AML-193 (cell line): ENCODE data around the gene TEX53.

ENCODE experiments used
- DNase-seq, 2 experiments: peaks; one replicate each; lab custom pipeline; 2025; lab: John Stamatoyannopoulos, UW

TEX53 gene

GRCh38 chr9:114638404-114638803 is 19.2 kb downstream of the TEX53 start:
- DNase-seq: no peak

GRCh38 chr9:114634387-114634786 is 23.2 kb downstream of the TEX53 start:
- no peak for DNase-seq

GRCh38 chr9:114633438-114634089 is 24.0 kb downstream of the TEX53 start:
- no peak for DNase-seq

GRCh38 chr9:114631166-114631565 is 26.4 kb downstream of the TEX53 start:
- no peak for DNase-seq

GRCh38 chr9:114629563-114630090 is 28.0 kb downstream of the TEX53 start:
- DNase-seq: no peak

GRCh38 chr9:114627553-114627952 is 30.1 kb downstream of the TEX53 start:
- no peak for DNase-seq

GRCh38 chr9:114626415-114627020 is 31.1 kb downstream of the TEX53 start:
- DNase-seq: no peak

GRCh38 chr9:114624677-114625076 is 32.9 kb downstream of the TEX53 start:
- no peak for DNase-seq

GRCh38 chr9:114621975-114622609 is 35.5 kb downstream of the TEX53 start:
- DNase-seq: no peak

GRCh38 chr9:114621561-114621960 is 36.0 kb downstream of the TEX53 start:
- no peak for DNase-seq

- no peak for DNase-seq
Measured at GRCh38 chr9:114619191-114619761, 38.3 kb downstream of the TEX53 start.

- peak; percentile 54 to 70 for DNase-seq
Measured at GRCh38 chr9:114616684-114617520, 40.7 kb downstream of the TEX53 start.

GRCh38 chr9:114614373-114614772 is 43.2 kb downstream of the TEX53 start:
- DNase-seq: no peak

- no peak for DNase-seq
Measured at GRCh38 chr9:114613919-114614318, 43.7 kb downstream of the TEX53 start.

GRCh38 chr9:114613087-114613486 is 44.5 kb downstream of the TEX53 start:
- DNase-seq: no peak

GRCh38 chr9:114612272-114612923 is 45.2 kb downstream of the TEX53 start:
- DNase-seq: no peak

- peak; percentile 62 to 65 for DNase-seq
Measured at GRCh38 chr9:114611516-114612271, 45.9 kb downstream of the TEX53 start.

- DNase-seq: no peak
Measured at GRCh38 chr9:114608525-114608796, 49.1 kb downstream of the TEX53 start.

GRCh38 chr9:114607671-114608524 is 49.7 kb downstream of the TEX53 start:
- DNase-seq: no peak
